Gastroesophageal sphincter (tissue), 4 donors: ENCODE data around the gene MRPL23. TPM values are rescaled to one million over a fixed set of nuclear protein-coding genes. Genes with fewer than 3 reads are reported as not detected.
A peak's percentile ranks its signal among the peaks of the same experiment; 100 is the strongest.

Experiments used
- ATAC-seq: fragments of 150-250 bp; one replicate; pipeline ENCODE4 v1.9.1; 2016; ENCODE audit warnings: mild to moderate bottlenecking, moderate library complexity
- H3K27ac ChIP-seq, 4 donors: fragments of 200-600 bp; sonication (generic) in 3 of 4; 1 replicate in 3 of 4; 2 replicates in 1 of 4; pipeline ENCODE4 v1.5.1; 2016 to 2019
- H3K27me3 ChIP-seq: fragments of 200-600 bp; sonication (generic); one replicate; pipeline ENCODE4 v1.5.1; 2019
- H3K36me3 ChIP-seq, 2 donors: fragments of 200-600 bp; sonication (generic); one replicate each; pipeline ENCODE4 v1.5.1; 2019; ENCODE audit warnings: control low read depth in 1 of 2
- H3K4me1 ChIP-seq, 3 donors: fragments of 200-600 bp; sonication (generic); 1 replicate in 2 of 3; 2 replicates in 1 of 3; pipeline ENCODE4 v1.5.1; 2016 to 2019; ENCODE audit warnings: control low read depth in 2 of 3
- H3K4me3 ChIP-seq, 2 donors: fragments of 200-600 bp; sonication (generic); one replicate each; pipeline ENCODE4 v1.5.1; 2019; ENCODE audit warnings: mild to moderate bottlenecking in 1 of 2, moderate library complexity in 1 of 2
- H3K9me3 ChIP-seq, 3 donors: fragments of 200-600 bp; sonication (generic); one replicate each; pipeline ENCODE4 v1.5.1; 2017 to 2019; ENCODE audit warnings: control low read depth in 2 of 3
- EP300 ChIP-seq: sonication (generic); formaldehyde crosslinking; IDR thresholded peaks from one replicate; pipeline ENCODE4 v1.6.1; 2017; ENCODE audit warnings: antibody characterized with exemption, mild to moderate bottlenecking
- POLR2A ChIP-seq, 2 donors: fragments of 450-650 bp; IDR thresholded peaks; one replicate each; pipeline ENCODE4 v1.6.1; 2017; ENCODE audit warnings: antibody characterized with exemption in 2 of 2, mild to moderate bottlenecking in 2 of 2, moderate library complexity in 1 of 2
- POLR2AphosphoS5 ChIP-seq: sonication (generic); formaldehyde crosslinking; IDR thresholded peaks from one replicate; pipeline ENCODE4 v1.6.1; 2017; ENCODE audit warnings: antibody characterized with exemption
- WGBS, 2 donors: methylation state at CpG; one replicate each; pipeline ENCODE4 v1.1.5; 2018; ENCODE audit warnings: low coverage in 1 of 2; 5-methylcytosine and 5-hydroxymethylcytosine counted together
- total RNA-seq, 4 donors: library from RNA; depleted of rRNA; stranded (reverse); fragments of >200 nt; gene quantifications; one replicate each; pipeline ENCODE4 v1.1.0, GENCODE V29; 2016
- TF ChIP-seq, protein P1 (sequence below), 4 experiments: fragments of 200-600 bp in 2 of 4; fragments of 450-650 bp in 2 of 4; sonication (generic) in 1 of 4; IDR thresholded peaks; one replicate each; pipeline ENCODE4 v1.5.1; 2017 to 2019; ENCODE audit warnings: antibody characterized with exemption in 4 of 4, mild to moderate bottlenecking in 2 of 4, moderate library complexity in 2 of 4

Gene MRPL23
- total RNA-seq, 4 donors from 2014 or later: 87.0 to 132 (median 106) TPM

DNA sequence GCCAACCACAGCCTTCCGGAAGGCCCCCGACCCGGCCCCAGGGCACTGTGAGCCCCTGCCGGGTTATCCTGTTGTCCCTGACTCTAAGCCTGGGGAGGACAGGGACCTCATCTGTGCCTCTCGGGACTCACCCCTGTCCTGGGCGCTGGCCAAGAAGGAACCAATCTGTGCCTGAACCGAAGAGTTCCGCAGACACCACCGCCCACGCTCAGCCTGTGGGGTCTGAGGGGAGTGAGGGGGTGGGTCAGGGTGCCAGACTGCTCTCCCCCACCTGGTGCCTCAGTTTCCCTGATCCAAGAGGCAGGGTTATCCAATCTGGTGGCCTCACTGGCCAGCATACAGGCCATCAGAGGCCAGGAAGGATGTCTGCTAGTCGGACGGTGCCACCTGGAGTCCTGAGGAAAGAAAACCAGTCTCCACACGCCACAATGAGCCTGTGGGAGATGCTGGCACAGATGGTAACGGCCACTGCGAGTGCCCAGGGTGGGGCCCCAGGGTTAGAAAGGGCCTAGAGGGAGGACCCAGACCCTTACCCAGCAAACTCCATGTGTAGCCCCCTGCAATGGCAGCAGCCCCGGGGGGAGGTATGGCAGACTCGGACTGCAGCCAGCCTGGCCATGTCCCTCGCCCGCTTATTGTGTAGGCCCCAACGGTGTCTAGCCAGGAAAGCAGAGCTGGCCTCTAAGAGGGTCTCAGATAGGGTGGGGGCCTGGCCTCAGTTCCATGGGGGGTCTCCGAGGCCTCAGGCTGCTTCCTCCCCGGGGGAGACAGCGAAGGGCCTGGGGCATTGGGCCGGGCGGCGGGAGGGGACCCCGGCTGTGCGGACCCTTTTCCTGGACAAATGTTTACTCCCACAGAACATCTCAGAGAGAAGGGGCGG, 28.5 kb upstream of the MRPL23 start:
- no peak for ATAC-seq
- Histone ChIP-seq H3K4me1 (peaks cover 0 to 25% (median 20%) of the 10 kb centered on the region in 3 donors), H3K4me3 (no peak overlapping the region), H3K27me3 (peaks cover 8% of the 10 kb centered on the region), H3K9me3 (no peaks in the 10 kb centered on the region), H3K27ac (peak overlapping the region in 1 of 4 donors; percentile 75), H3K36me3 (no peaks in the 10 kb centered on the region)
- no CpG with 5 or more reads among the region's 29 CpGs for WGBS, 2 donors
- TF ChIP-seq, protein P1, sequence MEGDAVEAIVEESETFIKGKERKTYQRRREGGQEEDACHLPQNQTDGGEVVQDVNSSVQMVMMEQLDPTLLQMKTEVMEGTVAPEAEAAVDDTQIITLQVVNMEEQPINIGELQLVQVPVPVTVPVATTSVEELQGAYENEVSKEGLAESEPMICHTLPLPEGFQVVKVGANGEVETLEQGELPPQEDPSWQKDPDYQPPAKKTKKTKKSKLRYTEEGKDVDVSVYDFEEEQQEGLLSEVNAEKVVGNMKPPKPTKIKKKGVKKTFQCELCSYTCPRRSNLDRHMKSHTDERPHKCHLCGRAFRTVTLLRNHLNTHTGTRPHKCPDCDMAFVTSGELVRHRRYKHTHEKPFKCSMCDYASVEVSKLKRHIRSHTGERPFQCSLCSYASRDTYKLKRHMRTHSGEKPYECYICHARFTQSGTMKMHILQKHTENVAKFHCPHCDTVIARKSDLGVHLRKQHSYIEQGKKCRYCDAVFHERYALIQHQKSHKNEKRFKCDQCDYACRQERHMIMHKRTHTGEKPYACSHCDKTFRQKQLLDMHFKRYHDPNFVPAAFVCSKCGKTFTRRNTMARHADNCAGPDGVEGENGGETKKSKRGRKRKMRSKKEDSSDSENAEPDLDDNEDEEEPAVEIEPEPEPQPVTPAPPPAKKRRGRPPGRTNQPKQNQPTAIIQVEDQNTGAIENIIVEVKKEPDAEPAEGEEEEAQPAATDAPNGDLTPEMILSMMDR (IDR thresholded peaks at IDR 0.05): no peak
- no peak for TF ChIP-seq POLR2AphosphoS5
- TF ChIP-seq POLR2A (IDR thresholded peaks at IDR 0.05): no peak
- no peak for TF ChIP-seq EP300

DNA sequence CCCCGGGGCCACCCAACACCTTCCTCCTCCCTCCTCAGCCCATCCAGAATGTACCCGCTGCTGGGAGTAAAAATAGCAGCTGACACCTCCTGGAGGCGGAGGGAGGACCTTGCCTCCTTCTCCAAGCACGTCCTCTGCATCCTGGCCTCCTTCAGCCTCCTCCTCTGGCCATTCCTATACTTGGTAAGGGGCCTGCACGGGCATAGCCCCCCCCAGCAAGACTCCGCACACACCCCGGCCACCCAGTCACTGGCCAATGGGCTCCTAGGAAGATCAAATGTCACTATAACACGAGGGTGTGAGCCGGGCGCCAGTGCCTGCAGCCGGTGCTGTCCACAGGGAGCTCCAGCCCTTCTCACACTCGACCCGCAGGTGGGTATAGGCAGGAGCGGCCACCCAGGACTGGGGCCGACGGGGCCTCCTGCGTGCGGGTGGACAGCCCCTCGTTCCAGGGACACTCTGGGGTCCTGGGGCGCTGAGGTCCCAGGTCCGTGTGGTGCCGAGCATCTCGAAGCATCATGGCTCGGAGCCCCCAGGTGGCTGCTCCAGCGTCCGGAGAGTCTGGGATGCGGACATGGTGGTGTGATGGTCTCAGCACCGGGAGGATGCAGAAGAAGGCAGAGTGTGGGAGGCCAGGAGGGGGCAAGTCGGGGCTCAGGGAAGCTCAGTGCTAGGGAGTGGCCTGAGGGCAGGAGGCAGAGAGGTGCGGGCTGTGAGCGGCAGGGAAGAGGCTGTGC, 27.6 kb upstream of the MRPL23 start, which contains the start of gene TNNT3:
TSS of gene TNNT3 (plus strand) at position 313 of the 737 bp plus-strand sequence. CDS start 3,172 bp downstream, outside the sequence.
- 40 to 67% methylated on average over 2 to 3 of the region's 31 CpGs for WGBS, 2 donors
- Histone ChIP-seq H3K27ac (peak within 1 kb of the TSS in 1 of 4 donors; percentile 75), H3K36me3 (no peaks in the 10 kb centered on the region), H3K9me3 (no peaks in the 10 kb centered on the region), H3K4me3 (no peak within 1 kb of the TSS), H3K27me3 (peaks cover 8% of the 10 kb centered on the region), H3K4me1 (peaks cover 0 to 25% (median 20%) of the 10 kb centered on the region in 3 donors)
- TF ChIP-seq POLR2A (IDR thresholded peaks at IDR 0.05): no peak
- no peak for TF ChIP-seq POLR2AphosphoS5
- no peak for TF ChIP-seq EP300
- TF ChIP-seq, protein P1 (IDR thresholded peaks at IDR 0.05): no peak
- no peak for ATAC-seq

DNA sequence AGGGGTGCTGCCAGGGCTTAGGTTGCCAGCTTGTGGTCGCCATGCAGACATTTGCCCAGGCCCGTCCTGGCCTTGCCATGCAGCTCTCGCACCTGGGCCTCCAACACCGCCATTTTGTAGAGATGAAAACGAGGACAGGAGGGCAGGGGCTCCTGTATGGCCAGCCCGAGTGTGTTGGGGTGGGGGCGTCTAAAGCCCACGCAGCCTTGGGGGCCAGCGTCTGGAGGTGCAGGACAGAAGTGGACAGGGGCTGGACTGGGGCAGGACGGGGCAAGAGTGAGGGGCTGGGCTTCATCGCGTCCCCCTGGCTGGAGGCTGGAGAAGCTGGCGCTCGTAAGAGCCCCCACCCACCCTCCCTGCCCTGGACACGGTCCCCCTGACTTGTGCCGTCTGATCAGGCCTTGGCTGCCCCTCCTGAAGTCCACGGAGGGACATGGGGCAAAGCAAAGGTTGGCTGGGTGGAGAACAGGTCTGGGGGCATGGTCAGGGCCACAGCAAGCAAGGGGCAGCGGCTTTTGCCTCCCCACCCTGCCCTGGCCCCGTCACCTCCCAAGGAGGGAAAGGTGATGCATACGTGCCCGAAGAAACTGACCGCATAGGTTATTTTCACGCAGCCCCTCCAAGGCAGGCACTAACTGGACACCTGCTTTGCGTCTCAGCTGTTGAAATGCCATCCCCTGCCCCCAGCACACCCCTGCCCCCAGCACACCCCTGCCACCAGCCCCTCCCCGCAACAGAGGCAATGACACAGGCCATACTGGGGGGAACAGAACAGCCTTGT, 26.8 kb upstream of the MRPL23 start:
- Histone ChIP-seq H3K9me3 (no peaks in the 10 kb centered on the region), H3K27ac (peak overlapping the region in 2 of 4 donors; percentile 71 to 75), H3K36me3 (no peaks in the 10 kb centered on the region), H3K4me1 (peaks cover 0 to 25% (median 20%) of the 10 kb centered on the region in 3 donors), H3K4me3 (no peak overlapping the region), H3K27me3 (peaks cover 12% of the 10 kb centered on the region)
- WGBS, 2 donors: 92% methylated on average over 5 of the region's 25 CpGs; no CpG with 5 or more reads in 1 of the 2 donors
- no peak for ATAC-seq
- TF ChIP-seq, protein P1 (IDR thresholded peaks at IDR 0.05): no peak
- TF ChIP-seq EP300: no peak
- no peak for TF ChIP-seq POLR2A (IDR thresholded peaks at IDR 0.05)
- TF ChIP-seq POLR2AphosphoS5: no peak

DNA sequence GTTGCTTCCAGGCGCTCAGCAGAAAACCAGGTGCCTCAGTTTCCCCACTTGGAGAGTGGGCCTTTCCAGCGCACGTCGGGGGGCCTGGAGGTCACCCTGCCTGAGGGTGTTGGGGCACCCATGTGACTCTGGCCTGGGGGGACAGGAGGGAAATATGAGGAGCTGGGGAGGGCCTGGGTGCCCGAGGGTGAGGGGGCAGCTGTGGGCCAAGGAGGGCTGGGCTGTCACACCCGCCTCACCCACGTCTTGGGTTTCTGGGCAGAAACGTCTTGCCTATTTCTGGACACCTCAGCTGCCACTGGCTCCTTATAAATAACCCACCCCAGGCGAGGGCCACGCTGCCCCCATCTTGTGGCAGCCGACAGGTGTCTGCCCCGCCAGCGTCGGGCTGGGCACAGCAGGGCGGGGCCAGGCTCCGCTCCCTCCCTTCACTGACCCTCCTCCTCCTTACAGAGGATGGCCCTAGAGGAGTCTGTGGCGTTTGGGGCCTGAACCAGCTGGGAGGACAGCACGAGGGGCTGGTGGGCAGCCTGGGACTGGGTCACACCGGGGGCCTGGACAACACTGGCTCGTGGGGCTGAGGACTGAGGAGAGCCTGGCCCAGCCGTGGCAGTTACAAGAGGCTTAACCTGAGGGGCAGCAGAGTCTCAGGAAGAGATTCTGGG, 26.1 kb upstream of the MRPL23 start:
- H3K4me1 ChIP-seq: peaks cover 0 to 25% (median 20%) of the 10 kb centered on the region in 3 donors
- 80% methylated on average over 4 of the region's 21 CpGs; no CpG with 5 or more reads in 1 of the 2 donors for WGBS, 2 donors
- no peak for ATAC-seq
- TF ChIP-seq POLR2A (IDR thresholded peaks at IDR 0.05): no peak
- no peak for TF ChIP-seq POLR2AphosphoS5
- TF ChIP-seq, protein P1 (IDR thresholded peaks at IDR 0.05): no peak
- TF ChIP-seq EP300: no peak
- H3K4me3 ChIP-seq: no peak overlapping the region
- H3K27ac ChIP-seq: peak overlapping the region in 3 of 4 donors; percentile 60 to 75 (median 71)
- H3K9me3 ChIP-seq: no peaks in the 10 kb centered on the region
- H3K27me3 ChIP-seq: peaks cover 15% of the 10 kb centered on the region
- H3K36me3 ChIP-seq: no peaks in the 10 kb centered on the region
